HCT116 (cell line): ENCODE data around the gene TNFRSF12A. TPM values are rescaled to one million over a fixed set of nuclear protein-coding genes. Genes with fewer than 3 reads are reported as not detected.
A peak's percentile ranks its signal among the peaks of the same experiment; 100 is the strongest.

Experiments used
- ATAC-seq: fragments of 200-7000 bp; cut with Tn5 transposase; 2 replicates; pipeline ENCODE4 v1.9.1; 2020; ENCODE audit warnings: mild to moderate bottlenecking, moderate library complexity
- BruUV-seq: library from RNA; stranded (reverse); fragments of 400-500 nt; replicated peaks from 2 replicates; lab custom pipeline; 2021; lab: Mats Ljungman, UMichigan
- CTCF ChIA-PET: fragments of 300-600 bp; sonication (Branson Sonifier 250); formaldehyde crosslinking; loops from one replicate; lab custom pipeline; 2021; ENCODE audit warnings: antibody characterized with exemption; lab: Charles Lee
- POLR2A ChIA-PET: fragments of 300-600, 350-600 bp; sonication (Branson Sonifier 250); formaldehyde crosslinking; loops from one replicate; lab custom pipeline; 2021; ENCODE audit warnings: antibody characterized with exemption; lab: Charles Lee
- RAD21 ChIA-PET, 2 experiments: fragments of 300-600 bp; sonication (Branson Sonifier 250); formaldehyde crosslinking; loops; one replicate each; lab custom pipeline; 2023; ENCODE audit warnings: low total read pairs in 2 of 2; ENCODE audit not compliant: uncharacterized antibody in 2 of 2, unreplicated experiment in 2 of 2, low non-redundant PET in 1 of 2; lab: Charles Lee
- DNase-seq: peaks from one replicate; pipeline ENCODE4 v3.0.0-alpha.2; 2010; ENCODE audit warnings: low read depth, low spot score
- H2AFZ ChIP-seq: fragments of 200-600 bp; shearing (Covaris generic), sonication (generic); 2 replicates; pipeline ENCODE4 v1.6.1; 2017; ENCODE audit warnings: low read depth, mixed run types, mixed read lengths, antibody characterized with exemption, low read length; ENCODE audit not compliant: poor library complexity, severe bottlenecking
- H3K27ac ChIP-seq: 2 replicates; pipeline ENCODE4 v1.5.1; 2012; ENCODE audit warnings: low read depth, low read length
- H3K27me3 ChIP-seq: fragments of 200-600 bp; sonication (generic); 2 replicates; pipeline ENCODE4 v1.6.1; 2016; ENCODE audit warnings: mixed run types, low read length, mixed read lengths; ENCODE audit not compliant: insufficient read depth
- H3K36me3 ChIP-seq, 2 experiments: fragments of 200-500 bp in 1 of 2; fragments of 200-600 bp in 1 of 2; sonication (Bioruptor generic) in 1 of 2; sonication (generic) in 1 of 2; 2 replicates each; pipeline versions ENCODE4 v1.5.1 to v1.6.1; 2014 to 2016; ENCODE audit warnings: low read length in 2 of 2, inconsistent platforms in 1 of 2, mixed read lengths in 1 of 2, mixed run types in 1 of 2; ENCODE audit not compliant: insufficient read depth in 2 of 2, control insufficient read depth in 1 of 2
- H3K4me1 ChIP-seq, 2 experiments: fragments of 200-600 bp in 1 of 2; sonication (generic) in 1 of 2; 2 replicates each; pipeline versions ENCODE4 v1.5.1 to v1.6.1; 2012 to 2017; ENCODE audit warnings: low read length in 2 of 2, inconsistent platforms in 1 of 2, mild to moderate bottlenecking in 1 of 2, mixed read lengths in 1 of 2, mixed run types in 1 of 2, moderate library complexity in 1 of 2; ENCODE audit not compliant: insufficient read depth in 2 of 2, control insufficient read depth in 1 of 2
- H3K4me2 ChIP-seq: fragments of 200-600 bp; sonication (generic); 2 replicates; pipeline ENCODE4 v1.6.1; 2017; ENCODE audit warnings: mixed run types, low read length, mixed read lengths
- H3K4me3 ChIP-seq, 2 experiments: fragments of 200-600 bp in 1 of 2; sonication (generic) in 1 of 2; replicated peaks in 1 of 2; 2 replicates each; pipeline ENCODE4 v1.5.1; 2011 to 2016; ENCODE audit warnings: low read length in 2 of 2, control low read depth in 1 of 2, low read depth in 1 of 2, mild to moderate bottlenecking in 1 of 2, mixed read lengths in 1 of 2, mixed run types in 1 of 2
- H3K79me2 ChIP-seq: fragments of 200-600 bp; sonication (generic); 2 replicates; pipeline ENCODE4 v1.6.1; 2017; ENCODE audit warnings: mild to moderate bottlenecking, mixed run types, low read length, moderate library complexity, mixed read lengths; ENCODE audit not compliant: insufficient read depth
- H3K9ac ChIP-seq: fragments of 200-600 bp; sonication (generic); 2 replicates; pipeline ENCODE4 v1.6.1; 2016; ENCODE audit warnings: low read length, mixed read lengths
- H3K9me2 ChIP-seq: fragments of 200-600 bp; sonication (generic), shearing (Covaris generic); 2 replicates; pipeline ENCODE4 v1.6.1; 2017; ENCODE audit warnings: mixed run types, mild to moderate bottlenecking, moderate library complexity; ENCODE audit not compliant: insufficient read depth
- H3K9me3 ChIP-seq, 2 experiments: fragments of 200-500 bp in 1 of 2; fragments of 200-600 bp in 1 of 2; sonication (Bioruptor generic) in 1 of 2; sonication (generic) in 1 of 2; 2 replicates each; pipeline ENCODE4 v1.6.1; 2014 to 2017; ENCODE audit warnings: low read length in 2 of 2, mixed read lengths in 2 of 2, inconsistent platforms in 1 of 2, low read depth in 1 of 2, mild to moderate bottlenecking in 1 of 2, mixed run types in 1 of 2, moderate library complexity in 1 of 2; ENCODE audit not compliant: control insufficient read depth in 1 of 2, insufficient read depth in 1 of 2
- H4K20me1 ChIP-seq: fragments of 200-600 bp; sonication (generic), shearing (Covaris generic); 2 replicates; pipeline ENCODE4 v1.6.1; 2017; ENCODE audit warnings: mixed run types, mild to moderate bottlenecking, moderate library complexity; ENCODE audit not compliant: insufficient read depth
- EGR1 ChIP-seq: IDR thresholded peaks from 2 replicates; pipeline ENCODE4 v1.6.1; 2012; ENCODE audit warnings: low read depth
- JUND ChIP-seq: IDR thresholded peaks from 2 replicates; pipeline ENCODE4 v1.6.1; 2012
- MAX ChIP-seq: IDR thresholded peaks from 2 replicates; pipeline ENCODE4 v1.6.1; 2012
- POLR2A ChIP-seq: IDR thresholded peaks from 2 replicates; pipeline ENCODE4 v1.7.0; 2011; ENCODE audit warnings: borderline replicate concordance; ENCODE audit not compliant: insufficient read depth, insufficient read length; ENCODE audit errors: extremely low read depth
- REST ChIP-seq: IDR thresholded peaks from 2 replicates; pipeline ENCODE4 v1.6.1; 2012; ENCODE audit warnings: low read depth
- SIN3A ChIP-seq: IDR thresholded peaks from 2 replicates; pipeline ENCODE4 v1.6.1; 2012; ENCODE audit warnings: low read depth
- SRF ChIP-seq: IDR thresholded peaks from 2 replicates; pipeline ENCODE4 v1.6.1; 2012; ENCODE audit warnings: low read depth
- TCF7L2 ChIP-seq: IDR thresholded peaks from 2 replicates; pipeline ENCODE4 v1.7.0; 2011; ENCODE audit warnings: borderline replicate concordance, inconsistent platforms; ENCODE audit not compliant: insufficient read depth, insufficient read length; ENCODE audit errors: extremely low read depth
- YY1 ChIP-seq: IDR thresholded peaks from 2 replicates; pipeline ENCODE4 v1.6.1; 2011; ENCODE audit warnings: low read length, low read depth, moderate library complexity, mild to moderate bottlenecking; ENCODE audit not compliant: insufficient replicate concordance; ENCODE audit errors: extremely low read depth
- ZFX ChIP-seq: fragments of 450-650 bp; IDR thresholded peaks from 2 replicates; pipeline ENCODE4 v1.6.1; 2017
- ZNF274 ChIP-seq: fragments of 200-500 bp; sonication (Bioruptor generic); IDR thresholded peaks from 2 replicates; pipeline ENCODE4 v1.6.1; 2014; ENCODE audit warnings: mild to moderate bottlenecking, low read depth, low read length, inconsistent platforms
- intact Hi-C: fragments of 100-400 bp; cut with micrococcal nuclease; formaldehyde crosslinking; loops from 2 replicates; pipeline ENCODE4 v1.10.0; 2022
- total RNA-seq: library from RNA; stranded (reverse); gene quantifications from one replicate; pipeline ENCODE4 v1.2.1, GENCODE V29; 2021; ENCODE audit not compliant: unreplicated experiment
- TF ChIP-seq, protein P1 (sequence below): IDR thresholded peaks from 2 replicates; pipeline ENCODE4 v1.6.1; 2012

TNFRSF12A gene
- total RNA-seq, 1 experiment from 2014 or later = 188 TPM

DNA sequence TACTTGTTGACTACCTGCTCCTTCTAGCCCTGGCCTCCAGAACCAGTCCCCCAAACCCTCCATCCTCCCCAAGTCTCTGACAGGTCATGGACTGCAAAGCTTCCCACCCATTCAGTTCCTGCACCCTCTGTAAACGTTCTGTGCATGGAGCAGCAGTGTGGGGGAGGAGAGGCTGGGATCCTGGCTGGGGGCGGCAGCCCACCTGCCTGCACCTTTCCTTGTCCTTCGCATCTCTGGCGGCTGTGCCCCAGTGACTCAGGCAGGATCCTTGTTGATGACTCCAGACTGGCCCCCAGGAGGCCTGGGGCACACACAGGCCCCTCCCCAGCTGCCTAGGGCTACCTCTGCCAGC, 38.3 kb upstream of the TNFRSF12A start:
- TF ChIP-seq EGR1 (no peak), ZNF274 (no peak), JUND (no peak)
- TF ChIP-seq, protein P1, sequence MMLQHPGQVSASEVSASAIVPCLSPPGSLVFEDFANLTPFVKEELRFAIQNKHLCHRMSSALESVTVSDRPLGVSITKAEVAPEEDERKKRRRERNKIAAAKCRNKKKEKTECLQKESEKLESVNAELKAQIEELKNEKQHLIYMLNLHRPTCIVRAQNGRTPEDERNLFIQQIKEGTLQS = no peak
- H3K4me1 ChIP-seq = peaks cover 24 to 44% of the 10 kb centered on the region in 2 experiments
- no peaks in the 10 kb centered on the region for H3K9me3 ChIP-seq
- ChIA-PET RAD21 (no interaction called here), CTCF (interaction anchor here (1.0 to 1.3 kb wide), 2 partner anchors 10 to 46 kb away, joined by 3 read pairs; no protein-coding TSS in a partner anchor), POLR2A (interaction anchor here (1.2 to 2.8 kb wide), 5 partner anchors 12 to 99 kb away, joined by 3 to 11 read pairs (median 6); partner anchors contain the start of genes FLYWCH2, HCFC1R1, THOC6 and TNFRSF12A)
- no peaks in the 10 kb centered on the region for H4K20me1 ChIP-seq
- BruUV-seq = no TSS peak
- peak overlapping the region; percentile 86 for H3K4me2 ChIP-seq
- intact Hi-C loops = loop anchor here (5.0 kb wide), 1 partner anchor 40 kb away; the partner anchor contains the start of genes HCFC1R1, THOC6 and TNFRSF12A
- H3K9me2 ChIP-seq = no peaks in the 10 kb centered on the region
- no peak for DNase-seq
- H3K36me3 ChIP-seq = peaks cover 0 to 11% of the 10 kb centered on the region in 2 experiments; a peak in 1 of 4 replicates
- H2AFZ ChIP-seq = no peak overlapping the region
- no peak overlapping the region for H3K4me3 ChIP-seq
- peak overlapping the region; percentile 99 for H3K9ac ChIP-seq
- no peak overlapping the region; the same call in 1 of the 2 replicates for H3K27ac ChIP-seq
- no peak for ATAC-seq
- H3K27me3 ChIP-seq = no peaks in the 10 kb centered on the region
- peaks cover 32% of the 10 kb centered on the region for H3K79me2 ChIP-seq

- no peaks in the 10 kb centered on the region for H4K20me1 ChIP-seq
Measured at GRCh38 chr16:2982402-2982801, 37.8 kb upstream of the TNFRSF12A start.

More at GRCh38 chr16:2982402-2982801, 37.8 kb upstream of the TNFRSF12A start:
- ChIA-PET POLR2A (interaction anchor here (1.0 to 1.6 kb wide), 4 partner anchors 11 to 99 kb away, joined by 3 read pairs; partner anchors contain the start of gene FLYWCH2), CTCF (interaction anchor here (1.1 to 1.5 kb wide), 4 partner anchors 9 to 114 kb away, joined by 3 to 5 read pairs (median 4); no protein-coding TSS in a partner anchor), RAD21 (no interaction called here)
- no peaks in the 10 kb centered on the region for H3K9me3 ChIP-seq
- intact Hi-C loops = loop anchor here (5.0 kb wide), 1 partner anchor 40 kb away; the partner anchor contains the start of genes HCFC1R1, THOC6 and TNFRSF12A
- peak overlapping the region; percentile 86; the same call in 1 of the 2 replicates for H3K4me2 ChIP-seq
- H3K9me2 ChIP-seq = no peaks in the 10 kb centered on the region
- DNase-seq (no peak), ATAC-seq (no peak)
- H3K4me3 ChIP-seq = no peak overlapping the region
- no peak overlapping the region for H3K27ac ChIP-seq
- peaks cover 24 to 44% of the 10 kb centered on the region in 2 experiments for H3K4me1 ChIP-seq
- peaks cover 0 to 10% of the 10 kb centered on the region in 2 experiments; a peak in 1 of 4 replicates for H3K36me3 ChIP-seq
- TF ChIP-seq SIN3A = no peak
- no peak for TF ChIP-seq POLR2A
- no peak for TF ChIP-seq YY1
- TF ChIP-seq, protein P1 = no peak
- no peak for TF ChIP-seq REST
- TF ChIP-seq TCF7L2 = no peak
- no peak for TF ChIP-seq ZFX
- no peak for TF ChIP-seq MAX
- no peak for TF ChIP-seq SRF
- no peaks in the 10 kb centered on the region for H3K27me3 ChIP-seq
- BruUV-seq = no TSS peak
- no peak overlapping the region for H2AFZ ChIP-seq
- peaks cover 27% of the 10 kb centered on the region for H3K79me2 ChIP-seq
- peak overlapping the region; percentile 99 for H3K9ac ChIP-seq
